IMR-90 (cell line): Measurements from ENCODE around the gene CCSER1. TPM values are rescaled to one million over a fixed set of nuclear protein-coding genes. Genes with fewer than 3 reads are reported as not detected.

Experiments used
- ATAC-seq: fragments of 200-7000 bp; cut with Tn5 transposase; 2 replicates; pipeline ENCODE4 v1.9.1; 2020; ENCODE audit warnings: low read depth, mild to moderate bottlenecking, moderate library complexity
- BruUV-seq: library from RNA; stranded (reverse); fragments of 400-500 nt; replicated peaks from 2 replicates; lab custom pipeline; 2021; lab: Mats Ljungman, UMichigan
- CTCF ChIA-PET: fragments of 300-600 bp; formaldehyde crosslinking; extraction: SDS; loops from one replicate; lab custom pipeline; 2021; ENCODE audit warnings: antibody characterized with exemption; lab: Yijun Ruan, JAX
- POLR2A ChIA-PET: fragments of 300-600 bp; sonication (Branson Sonifier 250); formaldehyde crosslinking; loops from one replicate; lab custom pipeline; 2022; ENCODE audit warnings: antibody characterized with exemption; ENCODE audit not compliant: unreplicated experiment; lab: Charles Lee
- DNase-seq: peaks from one replicate; pipeline ENCODE4 v3.0.0; 2013
- H2AFZ ChIP-seq: replicated peaks from 2 replicates; pipeline ENCODE3; 2013; ENCODE audit warnings: low read length, mild to moderate bottlenecking; ENCODE audit not compliant: poor library complexity
- H2AK5ac ChIP-seq: 2 replicates; pipeline ENCODE4 v1.6.1; 2013; ENCODE audit warnings: low read depth, low read length, inconsistent platforms
- H2AK9ac ChIP-seq: replicated peaks from 2 replicates; pipeline ENCODE3; 2013; ENCODE audit warnings: mild to moderate bottlenecking, low read depth, low read length, moderate library complexity; ENCODE audit not compliant: poor library complexity
- H2BK120ac ChIP-seq: 2 replicates; pipeline ENCODE4 v1.6.1; 2013; ENCODE audit warnings: low read depth, low read length, inconsistent platforms
- H2BK15ac ChIP-seq: 3 replicates; pipeline ENCODE4 v1.6.1; 2013; ENCODE audit warnings: low read depth, low read length, inconsistent platforms
- H2BK20ac ChIP-seq: 2 replicates; pipeline ENCODE4 v1.6.1; 2013; ENCODE audit warnings: low read depth, mild to moderate bottlenecking, inconsistent platforms, low read length, moderate library complexity
- H2BK5ac ChIP-seq: 2 replicates; pipeline ENCODE4 v1.6.1; 2013; ENCODE audit warnings: mild to moderate bottlenecking, low read depth, low read length, inconsistent platforms; ENCODE audit not compliant: poor library complexity, severe bottlenecking
- H3K14ac ChIP-seq: replicated peaks from 2 replicates; pipeline ENCODE4 v1.6.1; 2013; ENCODE audit warnings: low read depth, low read length, inconsistent platforms
- H3K18ac ChIP-seq: 2 replicates; pipeline ENCODE4 v1.6.1; 2013; ENCODE audit warnings: low read depth, low read length, control low read depth
- H3K23ac ChIP-seq: 2 replicates; pipeline ENCODE4 v1.6.1; 2013; ENCODE audit warnings: low read depth, low read length, inconsistent platforms
- H3K27ac ChIP-seq: 2 replicates; pipeline ENCODE4 v1.5.1; 2013; ENCODE audit warnings: mild to moderate bottlenecking, control low read depth, low read length; ENCODE audit not compliant: insufficient read depth
- H3K27me3 ChIP-seq: 2 replicates; pipeline ENCODE4 v1.6.1; 2013; ENCODE audit warnings: low read length; ENCODE audit not compliant: control insufficient read depth, insufficient read depth
- H3K36me3 ChIP-seq: 2 replicates; pipeline ENCODE4 v1.6.1; 2013; ENCODE audit warnings: low read length, mixed read lengths; ENCODE audit not compliant: control insufficient read depth, insufficient read depth
- H3K4ac ChIP-seq: 2 replicates; pipeline ENCODE4 v1.6.1; 2013; ENCODE audit warnings: low read depth, low read length, inconsistent platforms
- H3K4me1 ChIP-seq: 2 replicates; pipeline ENCODE4 v1.6.1; 2013; ENCODE audit warnings: low read length, mixed read lengths; ENCODE audit not compliant: control insufficient read depth, insufficient read depth
- H3K4me2 ChIP-seq: 2 replicates; pipeline ENCODE4 v1.6.1; 2013; ENCODE audit warnings: low read depth, mild to moderate bottlenecking, control low read depth, low read length, moderate library complexity
- H3K4me3 ChIP-seq: 2 replicates; pipeline ENCODE4 v1.5.1; 2013; ENCODE audit warnings: low read depth, mild to moderate bottlenecking, control low read depth, low read length, moderate library complexity; ENCODE audit not compliant: insufficient read depth
- H3K56ac ChIP-seq: 2 replicates; pipeline ENCODE4 v1.6.1; 2013; ENCODE audit warnings: low read length, inconsistent platforms; ENCODE audit not compliant: insufficient read depth; ENCODE audit errors: extremely low read depth
- H3K79me1 ChIP-seq, 2 experiments: 2 replicates each; pipeline ENCODE4 v1.6.1; 2013; ENCODE audit warnings: low read length in 2 of 2, inconsistent platforms in 1 of 2, low read depth in 1 of 2
- H3K9ac ChIP-seq: 2 replicates; pipeline ENCODE4 v1.6.1; 2013; ENCODE audit warnings: low read depth, low read length, control low read depth
- H3K9me1 ChIP-seq: 2 replicates; pipeline ENCODE4 v1.6.1; 2013; ENCODE audit warnings: low read length, inconsistent platforms; ENCODE audit not compliant: insufficient read depth
- H3K9me3 ChIP-seq: 2 replicates; pipeline ENCODE4 v1.6.1; 2013; ENCODE audit warnings: low read length; ENCODE audit not compliant: control insufficient read depth, insufficient read depth
- H4K20me1 ChIP-seq: 2 replicates; pipeline ENCODE4 v1.6.1; 2013; ENCODE audit warnings: low read length, inconsistent platforms; ENCODE audit not compliant: insufficient read depth
- H4K5ac ChIP-seq: 2 replicates; pipeline ENCODE4 v1.6.1; 2013; ENCODE audit warnings: mild to moderate bottlenecking, low read depth, low read length, control low read depth
- H4K8ac ChIP-seq, 2 experiments: 2 replicates each; pipeline ENCODE4 v1.6.1; 2013; ENCODE audit warnings: low read depth in 2 of 2, low read length in 2 of 2, control low read depth in 1 of 2, inconsistent platforms in 1 of 2
- H4K91ac ChIP-seq: 2 replicates; pipeline ENCODE4 v1.6.1; 2013; ENCODE audit warnings: low read depth, low read length, inconsistent platforms; ENCODE audit not compliant: insufficient read depth
- CEBPB ChIP-seq: IDR thresholded peaks from 2 replicates; pipeline ENCODE4 v1.6.1; 2012; ENCODE audit warnings: low read depth, low read length, improper control_type of control experiment
- CHD1 ChIP-seq: IDR thresholded peaks from 2 replicates; pipeline ENCODE4 v1.6.1; 2012; ENCODE audit warnings: low read depth, low read length, improper control_type of control experiment
- FOS ChIP-seq: fragments of 150-350 bp; IDR thresholded peaks from 2 replicates; pipeline ENCODE4 v1.6.1; 2016; ENCODE audit warnings: low read depth, low read length
- MAZ ChIP-seq: IDR thresholded peaks from 2 replicates; pipeline ENCODE4 v1.6.1; 2012; ENCODE audit warnings: low read depth, mild to moderate bottlenecking, low read length, improper control_type of control experiment, moderate library complexity, borderline replicate concordance
- RFX5 ChIP-seq: IDR thresholded peaks from 2 replicates; pipeline ENCODE4 v1.8.0; 2012; ENCODE audit warnings: low read depth, mild to moderate bottlenecking, low read length, moderate library complexity
- SMC3 ChIP-seq: fragments of 150-350 bp; IDR thresholded peaks from 2 replicates; pipeline ENCODE4 v1.6.1; 2016; ENCODE audit warnings: low read depth, mild to moderate bottlenecking, antibody characterized with exemption, low read length, moderate library complexity
- WGBS, 2 experiments: methylation state at CpG; one replicate each; pipeline versions ENCODE4 v1.1.5 to v1.1.7; 2013; ENCODE audit warnings: missing lambda C conversion rate in 2 of 2; ENCODE audit not compliant: insufficient read length in 1 of 2; ENCODE audit errors: extremely low coverage in 2 of 2; 5-methylcytosine and 5-hydroxymethylcytosine counted together
- dilution Hi-C: fragments of 300-500 bp; cut with HindIII; formaldehyde crosslinking; loops from one replicate; pipeline ENCODE4 v1.14.3; 2018; ENCODE audit warnings: low sequenced_read_pairs; ENCODE audit not compliant: unreplicated experiment
- in situ Hi-C: fragments of 300-500 bp; cut with MboI; formaldehyde crosslinking; loops from 3 replicates; pipeline ENCODE4 v1.14.3; 2019; ENCODE audit warnings: low sequenced_read_pairs, inconsistent platforms, mixed read lengths
- intact Hi-C: fragments of 100-400 bp; cut with micrococcal nuclease; formaldehyde crosslinking; loops from 2 replicates; pipeline ENCODE4 v1.10.0; 2022
- polyA plus RNA-seq, 3 experiments: library from polyadenylated mRNA; depleted of rRNA; stranded (reverse); fragments of >200 nt; gene quantifications; 2 replicates each; pipeline ENCODE4 v1.2.3, GENCODE V29; 2012; ENCODE audit warnings: low replicate concordance in 1 of 3
- total RNA-seq: library from RNA; depleted of rRNA; stranded (reverse); fragments of >200 nt; gene quantifications from 2 replicates; pipeline ENCODE4 v1.2.3, GENCODE V29; 2012
- TF ChIP-seq, protein P1 (sequence below): conservative IDR thresholded peaks from 2 replicates; pipeline ENCODE4 v1.5.1; 2012; ENCODE audit warnings: mild to moderate bottlenecking, low read depth, low read length, improper control_type of control experiment

Gene CCSER1
- total and polyA plus RNA-seq, 2 of the 4 experiments (the other 2 are of a cell fraction), result not detected

GRCh38 chr4:91127831-91128230, 1000.6 kb downstream of the CCSER1 start:
- no peaks in the 10 kb centered on the region for H3K9me3 ChIP-seq
- ATAC-seq (no peak), DNase-seq (no peak)
- no peaks in the 10 kb centered on the region for H4K20me1 ChIP-seq
- no peak overlapping the region for H3K56ac ChIP-seq
- no peak overlapping the region for H3K4me2 ChIP-seq
- H3K23ac ChIP-seq, result no peak overlapping the region
- no TSS peak for BruUV-seq
- H3K79me1 ChIP-seq, result no peaks in the 10 kb centered on the region
- no peak for TF ChIP-seq SMC3
- TF ChIP-seq FOS, result no peak
- TF ChIP-seq CEBPB, result no peak
- TF ChIP-seq MAZ, result no peak
- no peak for TF ChIP-seq RFX5
- TF ChIP-seq, protein P1, sequence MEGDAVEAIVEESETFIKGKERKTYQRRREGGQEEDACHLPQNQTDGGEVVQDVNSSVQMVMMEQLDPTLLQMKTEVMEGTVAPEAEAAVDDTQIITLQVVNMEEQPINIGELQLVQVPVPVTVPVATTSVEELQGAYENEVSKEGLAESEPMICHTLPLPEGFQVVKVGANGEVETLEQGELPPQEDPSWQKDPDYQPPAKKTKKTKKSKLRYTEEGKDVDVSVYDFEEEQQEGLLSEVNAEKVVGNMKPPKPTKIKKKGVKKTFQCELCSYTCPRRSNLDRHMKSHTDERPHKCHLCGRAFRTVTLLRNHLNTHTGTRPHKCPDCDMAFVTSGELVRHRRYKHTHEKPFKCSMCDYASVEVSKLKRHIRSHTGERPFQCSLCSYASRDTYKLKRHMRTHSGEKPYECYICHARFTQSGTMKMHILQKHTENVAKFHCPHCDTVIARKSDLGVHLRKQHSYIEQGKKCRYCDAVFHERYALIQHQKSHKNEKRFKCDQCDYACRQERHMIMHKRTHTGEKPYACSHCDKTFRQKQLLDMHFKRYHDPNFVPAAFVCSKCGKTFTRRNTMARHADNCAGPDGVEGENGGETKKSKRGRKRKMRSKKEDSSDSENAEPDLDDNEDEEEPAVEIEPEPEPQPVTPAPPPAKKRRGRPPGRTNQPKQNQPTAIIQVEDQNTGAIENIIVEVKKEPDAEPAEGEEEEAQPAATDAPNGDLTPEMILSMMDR, result no peak
- TF ChIP-seq CHD1, result no peak
- ChIA-PET POLR2A (no interaction called here), CTCF (no interaction called here)
- no peaks in the 10 kb centered on the region for H3K36me3 ChIP-seq
- 0% methylated on average over 1 of the region's 1 CpG; no CpG with 5 or more reads in 1 of the 2 experiments for WGBS, 2 experiments
- H4K8ac ChIP-seq, result no peak overlapping the region
- no peak overlapping the region for H2BK5ac ChIP-seq
- no peak overlapping the region for H3K27ac ChIP-seq
- H4K91ac ChIP-seq, result no peak overlapping the region
- no peaks in the 10 kb centered on the region for H3K9me1 ChIP-seq
- H2BK15ac ChIP-seq, result no peak overlapping the region
- no peak overlapping the region for H2AK9ac ChIP-seq
- no peak overlapping the region for H2AFZ ChIP-seq
- dilution Hi-C loops (no loop called here), intact Hi-C loops (no loop called here), in situ Hi-C loops (no loop called here)
- H3K18ac ChIP-seq, result no peak overlapping the region
- no peak overlapping the region for H3K4ac ChIP-seq
- no peak overlapping the region for H2BK20ac ChIP-seq
- no peak overlapping the region for H3K4me3 ChIP-seq
- H2BK120ac ChIP-seq, result no peak overlapping the region
- H3K4me1 ChIP-seq, result no peaks in the 10 kb centered on the region
- no peak overlapping the region for H2AK5ac ChIP-seq
- H3K27me3 ChIP-seq, result no peaks in the 10 kb centered on the region
- H4K5ac ChIP-seq, result no peak overlapping the region
- no peak overlapping the region for H3K14ac ChIP-seq
- no peak overlapping the region for H3K9ac ChIP-seq
